Posterior vena cava (tissue), 2 donors: Measurements from ENCODE around the gene STXBP1. TPM values are rescaled to one million over a fixed set of nuclear protein-coding genes. Genes with fewer than 3 reads are reported as not detected.

Experiments used
- DNase-seq: peaks from one replicate; pipeline ENCODE4 v3.0.0-alpha.2; 2020; ENCODE audit warnings: low spot score
- intact Hi-C, 2 donors: fragments of 100-400 bp; cut with DNase I; formaldehyde crosslinking; loops; one replicate each; pipeline versions ENCODE4 v1.14.1 to v1.14.2; 2022 to 2023
- total RNA-seq, 2 donors: library from RNA; stranded (reverse); fragmentation: NEBNext Ultra II Directional; extraction: Animal tissue kit (Norgen Biotek cat#: 25700); gene quantifications; one replicate each; pipeline ENCODE4 v1.2.1, GENCODE V29; 2021
- donor health status: DM: yes; HTN: yes; CAD: no.
- donor health status: DM: yes; HTN: yes; CAD: no.

STXBP1 gene
- total RNA-seq, 2 donors from 2014 or later = 69.4 to 80.3 TPM

DNA sequence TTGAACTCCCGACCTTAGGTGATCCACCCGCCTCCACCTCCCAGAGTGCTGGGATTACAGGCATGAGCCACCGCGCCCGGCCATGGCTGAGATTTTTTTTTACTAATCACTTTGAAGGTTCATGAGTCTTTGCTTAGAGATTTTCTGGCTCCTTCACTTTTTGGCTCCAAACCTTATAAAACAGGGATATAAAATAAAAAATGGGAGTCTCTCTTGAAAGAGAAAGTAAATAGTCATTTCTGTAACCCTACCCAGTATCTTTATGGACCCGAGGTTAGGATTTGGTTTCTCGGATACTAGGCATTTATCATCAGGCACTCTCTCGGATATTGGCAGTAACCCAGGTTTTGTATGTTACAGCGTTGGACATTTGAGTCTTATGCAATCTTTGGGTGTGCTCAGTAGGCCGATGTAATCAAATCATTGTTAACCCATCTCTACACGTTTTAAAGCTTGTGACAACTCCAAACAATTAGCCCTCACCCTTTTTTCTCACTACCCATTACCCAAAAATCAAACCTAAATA, 25.3 kb downstream of the STXBP1 start:
- DNase-seq = no peak

DNA sequence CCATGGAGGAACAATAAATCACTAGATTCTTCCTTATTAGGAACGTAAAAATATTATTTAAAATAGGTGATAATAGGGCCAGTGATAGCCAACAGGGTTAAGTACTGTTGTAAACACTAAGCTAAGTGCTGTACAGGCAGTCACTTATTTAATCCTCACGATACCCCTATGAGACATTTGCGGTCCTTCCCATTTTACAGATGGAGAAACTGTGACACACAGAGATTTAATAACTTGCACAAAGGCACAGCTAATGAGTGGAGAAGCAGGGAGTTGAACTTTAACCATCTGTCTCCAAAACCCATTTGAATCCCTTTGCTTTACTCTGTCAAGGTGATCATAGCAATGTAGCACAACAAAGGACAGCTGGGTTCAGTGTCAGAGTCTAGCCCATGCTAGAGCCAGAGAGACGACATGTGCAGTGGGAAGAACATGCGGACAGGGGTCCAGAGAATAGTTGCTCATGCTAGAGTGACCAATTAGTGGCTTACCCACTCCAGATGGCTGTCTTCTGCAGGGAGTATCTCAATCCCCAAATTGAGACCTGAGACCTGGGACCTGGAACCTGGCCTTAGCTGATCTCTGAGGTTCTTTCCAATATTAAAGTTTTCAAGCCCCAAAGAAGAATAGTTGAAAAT, 28.9 kb downstream of the STXBP1 start:
- intact Hi-C loops = no loop called here
- no peak for DNase-seq

More for the DNA sequence above, 25.3 kb downstream of the STXBP1 start:
- intact Hi-C loops = no loop called here

DNA sequence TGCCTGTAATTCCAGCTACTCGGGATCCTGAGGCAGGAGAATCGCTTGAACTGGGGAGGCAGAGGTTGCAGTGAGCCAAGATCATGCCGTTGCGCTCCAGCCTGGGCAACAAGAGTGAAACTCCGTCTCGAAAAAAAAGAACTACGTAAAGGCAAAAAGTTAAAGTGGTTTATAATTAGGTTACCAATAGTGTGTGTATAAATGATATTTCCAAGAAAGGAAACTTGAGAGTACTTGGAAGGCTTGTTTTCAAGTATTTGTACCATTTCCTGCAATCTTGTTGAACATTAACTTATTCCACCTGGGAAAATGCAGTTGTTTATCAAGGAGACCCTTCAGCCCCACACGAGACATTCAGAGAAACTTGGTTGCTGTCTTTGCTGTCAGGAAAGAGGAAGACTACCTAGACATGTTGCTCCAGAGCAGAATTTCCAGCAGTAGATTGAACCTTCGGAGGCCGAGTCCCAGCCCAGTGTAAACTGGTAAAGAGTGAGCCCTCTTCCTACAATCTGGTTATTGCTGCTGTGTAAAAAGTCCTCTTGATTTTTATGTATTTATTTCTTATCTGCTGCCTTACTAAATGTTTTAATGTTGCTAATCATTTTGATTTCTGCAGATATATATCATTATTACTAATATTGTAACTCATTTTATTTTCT, 30.1 kb downstream of the STXBP1 start:
- peak; percentile 46 for DNase-seq
- intact Hi-C loops = no loop called here

DNA sequence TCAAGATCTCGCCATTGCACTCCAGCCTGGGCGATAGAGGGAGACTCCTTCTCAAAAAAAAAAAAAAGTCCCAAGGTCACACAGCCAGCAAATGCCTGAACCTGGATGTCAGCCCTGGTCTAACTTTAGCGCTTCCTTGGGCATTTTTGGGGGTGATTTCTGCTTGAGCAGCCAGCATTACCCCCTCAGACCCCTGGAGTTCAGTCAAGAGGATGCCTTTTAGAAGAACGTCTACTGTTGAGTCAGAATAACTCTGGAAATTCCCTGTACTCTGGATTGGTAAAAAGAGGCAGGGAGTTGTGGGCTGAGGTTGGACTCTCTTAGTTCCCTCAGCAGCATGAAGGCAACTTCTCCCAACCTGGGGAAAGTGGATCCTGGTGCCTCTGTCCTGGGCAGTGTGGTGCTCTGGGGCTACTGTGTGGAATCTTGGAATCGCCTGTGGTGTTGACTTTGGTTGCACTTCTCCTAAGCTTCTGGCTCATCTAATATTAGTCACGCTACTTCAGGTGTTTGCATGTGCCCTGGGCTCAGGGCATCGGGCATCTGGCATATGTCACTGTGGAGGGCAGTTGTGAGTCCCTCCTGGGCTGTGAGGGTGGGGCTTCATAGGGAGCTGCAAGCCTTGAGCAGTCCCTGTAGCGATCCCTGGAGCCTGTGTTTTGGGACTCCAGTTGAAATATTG, 32.2 kb downstream of the STXBP1 start:
- intact Hi-C loops = no loop called here
- DNase-seq = no peak

DNA sequence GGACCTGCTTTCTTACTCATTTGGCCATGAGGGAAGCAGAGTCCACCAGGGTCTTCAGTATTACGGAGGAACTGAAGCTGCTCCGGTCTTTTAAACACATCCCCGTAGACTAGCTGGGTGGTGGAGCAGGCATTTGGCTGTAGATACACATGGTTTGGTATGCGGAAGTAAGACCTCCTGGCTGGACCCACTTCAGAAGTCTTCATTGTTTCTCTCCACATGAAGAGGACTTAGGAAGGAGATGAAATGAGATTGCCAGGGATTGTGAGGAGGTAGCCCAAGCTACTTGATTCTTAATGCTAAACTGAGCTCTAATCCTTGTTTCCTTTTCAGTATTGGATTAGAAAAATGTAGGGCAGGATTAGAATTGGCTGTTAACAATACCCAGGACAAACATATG, 32.9 kb downstream of the STXBP1 start:
- no peak for DNase-seq
- intact Hi-C loops = no loop called here

DNA sequence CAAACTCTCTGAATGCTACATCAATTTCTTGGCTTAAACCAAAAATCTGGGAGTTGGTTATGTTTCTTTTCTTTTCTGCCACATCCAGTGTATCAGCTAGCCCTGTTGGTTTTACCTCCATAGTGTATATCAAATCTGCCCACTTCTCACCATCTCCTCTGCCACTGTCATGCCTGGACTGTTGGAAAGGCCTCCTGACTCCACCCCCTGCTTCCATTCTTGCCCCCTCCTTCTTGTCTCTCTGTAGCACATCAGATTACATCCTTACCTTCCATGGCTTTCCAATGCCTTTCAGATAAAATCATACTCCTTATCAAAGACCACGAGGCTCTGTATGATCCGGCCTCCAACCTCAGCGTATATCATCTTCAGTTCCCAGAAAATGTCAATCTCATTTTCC, 35.4 kb downstream of the STXBP1 start:
- intact Hi-C loops = no loop called here
- no peak for DNase-seq

DNA sequence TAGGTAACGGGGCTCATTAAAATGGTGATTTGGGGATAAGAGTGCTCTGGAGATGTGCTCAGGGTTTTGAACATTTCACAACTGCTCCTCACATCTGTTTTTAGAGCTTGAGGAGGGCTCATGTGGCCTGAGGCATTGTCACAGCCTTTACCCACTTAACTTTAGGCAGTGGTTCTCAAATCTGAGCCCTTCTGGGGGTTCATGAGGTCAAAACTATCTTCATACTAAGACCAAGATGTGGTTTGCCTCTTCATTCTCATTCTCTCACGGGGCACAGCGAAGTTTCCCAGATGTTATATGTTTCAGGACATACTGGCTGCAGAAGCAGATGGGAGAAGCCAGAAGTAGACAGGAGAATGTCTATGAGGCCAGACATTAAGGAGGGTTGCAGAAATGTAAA, 38.4 kb downstream of the STXBP1 start:
- no peak for DNase-seq
- intact Hi-C loops = no loop called here

DNA sequence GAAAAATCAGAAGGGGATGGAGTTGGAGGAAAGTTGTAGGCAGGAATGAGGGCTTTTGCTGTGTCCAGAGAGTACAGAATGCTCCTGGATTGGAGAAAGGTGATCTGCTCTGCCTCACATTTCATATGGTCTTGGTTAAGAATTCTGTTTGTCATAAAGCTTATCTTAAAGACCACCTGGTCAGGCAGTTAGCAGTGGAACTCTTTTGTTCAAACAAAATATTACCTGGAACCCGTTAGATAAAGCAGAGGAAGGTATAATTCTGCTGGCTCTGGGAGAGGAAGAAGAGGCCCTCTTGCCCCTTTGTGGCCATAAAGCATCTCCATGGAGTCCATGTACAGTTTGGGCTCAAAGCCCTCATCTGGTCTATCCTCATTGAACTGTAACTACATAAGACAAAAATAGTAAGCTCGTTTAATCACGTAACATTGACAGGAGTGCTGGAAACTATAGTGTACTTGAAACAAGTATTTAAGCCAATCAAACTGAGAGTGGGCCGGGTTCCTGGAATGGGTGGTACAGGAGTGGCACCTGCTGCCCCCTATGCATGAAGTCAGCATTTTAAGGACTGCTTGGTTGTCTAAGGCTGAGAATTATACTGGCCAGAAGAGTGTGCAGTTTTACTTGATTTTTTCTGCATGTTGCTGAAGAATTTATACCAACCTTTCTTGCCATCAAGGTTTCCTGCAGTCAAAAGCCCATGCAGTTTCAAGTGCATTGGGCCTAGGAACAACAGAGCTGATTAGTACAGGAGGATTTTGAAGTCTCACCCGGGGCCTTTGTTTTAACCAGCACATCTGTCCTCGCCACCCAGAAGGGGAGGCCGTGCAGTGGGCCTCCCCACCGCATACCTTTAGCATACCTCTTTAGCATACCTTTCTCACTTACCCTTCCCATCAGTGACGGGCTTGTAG, 39.9 kb downstream of the STXBP1 start:
- DNase-seq = no peak
- intact Hi-C loops = no loop called here

DNA sequence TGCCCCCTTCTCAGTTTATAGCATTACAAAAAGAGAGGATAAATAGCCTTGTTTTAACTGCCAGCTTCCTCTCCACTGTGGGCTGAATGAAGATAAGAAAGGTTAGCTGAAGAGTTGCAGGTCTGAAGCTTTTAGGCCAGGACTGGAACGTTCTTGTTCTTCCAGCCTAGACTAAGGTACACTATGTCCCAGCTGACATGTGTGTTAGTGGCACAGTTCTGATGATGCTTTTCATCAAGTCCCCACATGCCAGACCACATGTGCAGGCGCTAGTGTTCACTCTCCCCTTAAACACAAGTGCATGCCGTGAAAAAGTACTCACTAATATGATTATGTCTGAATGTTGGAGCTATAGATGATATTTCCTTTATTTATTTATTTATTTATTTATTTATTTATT, 40.7 kb downstream of the STXBP1 start:
- intact Hi-C loops = no loop called here
- DNase-seq = no peak

DNA sequence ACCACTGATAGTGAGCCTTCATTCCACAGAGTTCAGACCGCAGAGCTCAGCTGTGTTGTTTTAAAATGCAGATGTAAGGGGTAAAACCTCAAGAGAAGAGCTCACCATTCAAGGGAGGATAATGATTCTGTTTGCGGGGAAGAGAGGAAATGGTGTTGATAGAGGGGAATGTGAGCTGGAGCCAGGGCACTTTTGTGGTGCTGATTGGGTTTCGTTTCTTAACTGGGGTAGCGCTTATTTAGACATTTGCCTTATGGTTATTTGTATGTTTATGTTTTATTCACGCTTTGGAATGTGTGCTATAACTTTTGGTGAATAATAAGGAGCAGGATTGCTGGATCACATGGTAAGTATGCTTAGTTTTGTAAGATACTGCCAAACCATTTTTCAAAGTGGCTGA, 42.5 kb downstream of the STXBP1 start:
- no peak for DNase-seq
- intact Hi-C loops = no loop called here

DNA sequence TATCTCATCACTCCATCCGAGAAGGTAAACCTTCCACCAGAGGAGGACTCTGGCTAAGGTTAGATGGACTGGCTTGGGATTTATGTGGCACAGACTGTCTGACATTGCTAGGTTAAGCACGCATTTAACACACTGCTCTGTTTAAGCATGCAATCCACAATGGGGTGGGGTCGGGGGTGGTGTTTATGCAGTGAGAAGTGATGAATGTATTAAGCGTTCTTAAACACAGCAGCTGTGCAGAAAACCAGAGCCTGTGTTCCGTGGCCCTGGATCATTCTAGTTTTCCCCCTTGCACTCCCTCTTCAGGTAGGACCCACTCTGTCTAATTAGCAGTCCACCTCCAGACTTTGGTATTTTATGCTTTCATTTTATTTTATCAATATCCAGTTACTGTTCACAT, 46.4 kb downstream of the STXBP1 start:
- intact Hi-C loops = no loop called here
- no peak for DNase-seq

DNA sequence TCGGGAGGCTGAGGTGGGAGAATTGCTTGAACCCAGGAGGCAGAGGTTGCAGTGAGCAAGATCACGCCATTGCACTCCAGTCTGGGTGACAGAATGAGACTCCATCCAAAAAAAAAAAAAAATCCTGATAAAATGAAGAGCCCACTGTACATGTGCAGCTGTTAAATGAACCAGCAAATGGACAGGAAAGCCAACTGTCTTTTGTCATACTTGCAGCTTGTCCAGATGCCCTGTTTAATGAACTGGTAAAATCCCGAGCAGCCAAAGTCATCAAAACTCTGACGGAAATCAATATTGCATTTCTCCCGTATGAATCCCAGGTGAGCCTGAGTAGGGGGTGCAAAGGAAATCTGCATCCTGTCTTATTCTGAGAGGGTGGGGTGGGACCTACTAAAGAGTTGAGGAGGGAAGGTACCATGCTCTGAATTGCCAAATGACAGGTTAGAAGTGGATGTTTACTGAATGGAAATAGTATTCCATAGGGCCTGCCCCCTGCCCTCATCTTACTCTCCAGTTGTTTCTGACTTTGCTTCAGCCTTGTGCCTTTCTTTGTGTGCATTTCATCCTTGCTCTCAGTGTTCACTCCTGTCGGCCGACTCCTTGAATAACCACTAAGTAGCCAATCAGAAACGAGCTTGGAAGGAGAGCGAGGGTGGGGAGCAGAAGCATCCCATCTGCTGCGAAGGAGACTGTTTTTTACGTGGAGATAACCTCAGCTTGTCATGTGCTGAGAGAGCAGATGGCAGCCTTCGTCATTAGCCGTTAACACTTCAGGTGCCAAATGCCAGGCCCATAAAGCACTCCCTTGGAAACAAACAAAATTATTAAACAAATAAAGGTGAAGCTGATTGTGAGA, 49.0 kb downstream of the STXBP1 start:
- DNase-seq = no peak
- intact Hi-C loops = no loop called here

DNA sequence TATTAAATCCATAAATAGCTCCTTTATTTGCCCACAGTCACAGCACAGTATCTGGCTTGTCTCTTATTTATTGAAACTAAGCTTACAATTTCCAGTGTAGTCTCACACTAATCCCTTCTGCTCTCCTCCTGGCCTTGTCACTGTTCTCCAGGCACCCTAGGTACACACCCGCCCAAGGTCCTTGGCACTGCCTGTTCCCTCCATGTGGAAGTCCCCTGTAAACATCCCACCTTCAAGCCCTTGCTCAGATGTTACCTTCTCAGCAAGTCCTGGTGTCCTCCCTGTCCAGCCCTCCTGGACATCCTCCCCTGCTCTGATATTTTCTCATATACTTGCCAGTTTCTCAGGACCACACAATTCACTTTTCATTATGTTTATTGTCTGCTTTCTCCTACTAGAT, 50.5 kb downstream of the STXBP1 start:
- intact Hi-C loops = no loop called here
- DNase-seq = no peak

DNA sequence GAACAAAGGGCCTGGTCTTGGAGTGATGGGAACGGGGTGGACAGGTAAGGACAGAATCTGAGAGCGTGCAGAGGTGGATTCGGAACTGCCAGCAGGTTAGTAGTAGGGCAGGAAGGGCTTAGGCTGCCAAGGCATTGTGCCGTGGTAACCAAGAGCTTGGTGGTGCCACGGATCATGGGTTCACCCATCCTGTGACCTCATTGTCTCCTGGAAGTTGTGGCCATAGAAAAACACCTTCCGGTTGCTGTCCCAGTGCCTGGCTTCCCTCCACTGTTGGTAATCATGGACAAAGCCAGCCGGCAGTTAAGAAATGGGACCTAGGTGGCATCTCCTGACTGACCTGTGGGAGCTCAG, 52.2 kb downstream of the STXBP1 start:
- no peak for DNase-seq

DNA sequence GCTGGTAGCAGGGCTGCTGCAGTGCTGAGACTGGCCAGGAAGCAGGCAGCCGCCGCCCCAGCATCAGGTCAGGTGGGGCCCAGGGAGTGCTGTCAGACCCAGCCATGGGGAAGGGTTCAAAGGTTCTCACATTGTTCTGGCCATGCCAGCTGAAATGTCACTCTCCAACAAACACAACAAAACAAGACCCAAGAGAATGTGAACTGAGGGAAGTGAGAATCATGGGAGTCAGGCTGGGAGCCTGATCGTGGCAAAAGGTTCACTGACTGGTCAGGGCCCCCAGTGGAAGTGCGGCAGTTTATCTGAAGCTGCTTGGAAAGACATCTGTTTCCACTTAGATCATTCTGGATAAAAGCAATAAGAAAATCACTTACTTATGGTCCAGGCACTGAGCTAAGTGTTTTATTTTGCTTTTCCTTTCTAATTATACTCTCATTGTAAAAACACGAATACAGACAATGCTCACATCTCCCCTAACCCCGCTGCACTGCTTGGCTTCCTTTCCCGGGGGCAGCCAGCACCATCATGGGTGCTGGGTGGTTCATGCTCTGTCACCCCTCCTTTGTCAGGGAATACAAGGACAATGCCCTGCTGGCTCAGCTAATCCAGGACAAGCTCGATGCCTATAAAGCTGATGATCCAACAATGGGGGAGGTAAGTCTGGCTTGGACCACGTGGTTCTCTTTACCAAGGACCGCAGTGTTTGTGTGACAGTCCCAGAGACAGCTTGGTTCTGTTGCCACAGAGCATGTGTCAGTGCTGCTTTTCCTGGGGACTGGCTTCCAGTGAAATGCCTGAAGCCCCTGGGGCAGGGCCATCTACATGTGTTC, 52.8 kb downstream of the STXBP1 start:
- intact Hi-C loops = no loop called here
- no peak for DNase-seq

More for the DNA sequence above, 52.2 kb downstream of the STXBP1 start:
- intact Hi-C loops = no loop called here

DNA sequence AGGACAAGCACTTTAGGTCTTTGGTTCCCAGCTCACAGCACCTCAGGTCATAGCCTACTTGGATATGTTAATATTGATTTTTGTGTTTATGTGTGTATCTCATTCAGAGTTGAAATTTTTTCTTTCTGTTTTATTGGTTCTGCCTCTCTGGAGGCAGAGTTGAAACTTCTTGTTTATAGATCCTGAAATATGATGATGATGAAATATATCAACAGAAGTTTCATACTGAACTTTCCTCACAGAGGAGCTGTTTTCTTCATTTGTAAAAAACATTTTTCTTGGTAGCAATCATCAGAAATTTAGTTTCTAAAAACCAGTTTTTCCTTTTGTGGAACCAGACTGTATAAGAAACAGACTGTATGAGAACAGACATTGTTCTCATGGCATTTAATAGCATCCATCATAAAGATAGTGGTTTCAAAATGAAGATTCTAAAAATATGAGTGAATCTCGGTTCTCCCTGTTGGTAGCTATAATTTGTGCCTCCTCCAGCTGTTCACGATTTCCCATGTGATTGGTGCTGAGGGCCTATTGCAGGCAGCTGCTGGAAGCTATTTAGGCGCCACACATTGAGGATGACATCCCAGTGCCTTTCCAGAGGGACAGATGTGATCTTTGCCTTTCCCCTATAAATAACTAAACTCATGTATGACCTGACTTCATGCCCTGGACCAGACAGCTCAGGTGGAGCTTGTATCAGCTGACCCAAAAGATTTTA, 55.2 kb downstream of the STXBP1 start:
- intact Hi-C loops = no loop called here
- DNase-seq = no peak

DNA sequence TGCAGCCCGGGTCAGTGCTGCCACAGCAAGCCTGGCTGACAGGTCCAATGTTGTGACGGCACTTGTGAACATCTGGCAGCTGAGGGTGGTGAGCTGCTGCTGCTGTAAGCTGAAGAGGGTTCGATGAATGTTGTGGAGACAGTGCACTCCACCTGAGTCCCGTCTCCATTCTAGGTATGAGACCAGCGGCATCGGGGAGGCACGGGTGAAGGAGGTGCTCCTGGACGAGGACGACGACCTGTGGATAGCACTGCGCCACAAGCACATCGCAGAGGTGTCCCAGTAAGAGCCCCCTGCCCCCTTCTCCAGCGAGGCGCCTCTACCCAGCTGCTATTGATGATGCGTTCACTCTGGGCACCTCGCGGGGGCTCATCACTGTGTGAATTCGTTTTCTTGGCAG, 55.8 kb downstream of the STXBP1 start:
- no peak for DNase-seq
- intact Hi-C loops = no loop called here
